WTC11 (cell line): ENCODE results near the gene MYRF. TPM values are rescaled to one million over a fixed set of nuclear protein-coding genes. Genes with fewer than 3 reads are reported as not detected.

ENCODE experiments used
- ATAC-seq: fragments of 200-7000 bp; cut with Tn5 transposase; 2 replicates; pipeline ENCODE4 v1.10.0; 2021; ENCODE audit warnings: mild to moderate bottlenecking, moderate library complexity
- CTCF ChIA-PET: fragments of 300-600 bp; sonication (Branson Sonifier 250); formaldehyde crosslinking; loops from one replicate; lab custom pipeline; 2021; ENCODE audit warnings: antibody characterized with exemption; lab: Charles Lee
- POLR2A ChIA-PET: fragments of 350-600 bp; sonication (Branson Sonifier 250); formaldehyde crosslinking; loops from one replicate; lab custom pipeline; 2021; ENCODE audit warnings: antibody characterized with exemption; lab: Charles Lee
- DNase-seq: peaks from one replicate; pipeline ENCODE4 v3.0.0; 2021; ENCODE audit warnings: low spot score
- H3K27ac Mint-ChIP-seq: 2 replicates; pipeline ENCODE4 v1.8.0; 2021; ENCODE audit warnings: mixed read lengths
- H3K27me3 Mint-ChIP-seq: 2 replicates; pipeline ENCODE4 v1.8.0; 2021; ENCODE audit warnings: low read depth, mild to moderate bottlenecking, moderate library complexity, mixed read lengths
- H3K36me3 Mint-ChIP-seq: 2 replicates; pipeline ENCODE4 v1.8.0; 2021; ENCODE audit warnings: mixed read lengths
- H3K4me1 Mint-ChIP-seq: 2 replicates; pipeline ENCODE4 v1.8.0; 2022; ENCODE audit warnings: mixed read lengths
- H3K4me3 Mint-ChIP-seq: 2 replicates; pipeline ENCODE4 v1.8.0; 2021; ENCODE audit warnings: mild to moderate bottlenecking, moderate library complexity, mixed read lengths
- H3K9me3 Mint-ChIP-seq: 2 replicates; pipeline ENCODE4 v1.8.0; 2021; ENCODE audit warnings: mixed read lengths
- ATF1 ChIP-seq: sonication (generic); formaldehyde crosslinking; IDR thresholded peaks from 2 replicates; pipeline ENCODE4 v1.8.1; 2023; ENCODE audit warnings: mild to moderate bottlenecking, moderate library complexity, missing genetic modification reagents
- EMX1 ChIP-seq: fragments of 250-450 bp; sonication (Bioruptor Pico); IDR thresholded peaks from 2 replicates; pipeline ENCODE4 v1.8.0; 2021; ENCODE audit warnings: mild to moderate bottlenecking
- JUN ChIP-seq: sonication (generic); formaldehyde crosslinking; IDR thresholded peaks from 2 replicates; pipeline ENCODE4 v1.8.0; 2023; ENCODE audit warnings: mild to moderate bottlenecking, missing genetic modification reagents
- MXD4 ChIP-seq: fragments of 250-450 bp; sonication (Bioruptor Pico); IDR thresholded peaks from 2 replicates; pipeline ENCODE4 v1.8.0; 2021; ENCODE audit warnings: mild to moderate bottlenecking, moderate library complexity, borderline replicate concordance
- total RNA-seq: library from RNA; stranded (reverse); gene quantifications from 3 replicates; pipeline ENCODE4 v1.2.3, GENCODE V29; 2021
- TF ChIP-seq, protein P1 (sequence below): sonication (generic); formaldehyde crosslinking; IDR thresholded peaks from 2 replicates; pipeline ENCODE4 v1.8.1; 2023; ENCODE audit warnings: mild to moderate bottlenecking, moderate library complexity, missing genetic modification reagents
- TF ChIP-seq, protein P2 (sequence below): sonication (generic); formaldehyde crosslinking; IDR thresholded peaks from 2 replicates; pipeline ENCODE4 v1.8.1; 2023; ENCODE audit warnings: mild to moderate bottlenecking, missing genetic modification reagents
- TF ChIP-seq, protein P3 (sequence below): fragments of 200-600 bp; IDR thresholded peaks from 2 replicates; pipeline ENCODE4 v1.8.0; 2022; ENCODE audit warnings: antibody characterized with exemption
- TF ChIP-seq, protein P4 (sequence below): sonication (generic); formaldehyde crosslinking; IDR thresholded peaks from 2 replicates; pipeline ENCODE4 v1.8.1; 2023; ENCODE audit warnings: mild to moderate bottlenecking, missing genetic modification reagents, borderline replicate concordance
- TF ChIP-seq, protein P5 (sequence below): sonication (generic); formaldehyde crosslinking; IDR thresholded peaks from 2 replicates; pipeline ENCODE4 v1.8.0; 2022; ENCODE audit warnings: mild to moderate bottlenecking, missing genetic modification reagents
- TF ChIP-seq, protein P6 (sequence below): sonication (generic); formaldehyde crosslinking; conservative IDR thresholded peaks from 2 replicates; pipeline ENCODE4 v1.8.1; 2023; ENCODE audit warnings: mild to moderate bottlenecking, low read depth, missing genetic modification reagents, moderate library complexity
- TF ChIP-seq, protein P7 (sequence below): sonication (generic); formaldehyde crosslinking; IDR thresholded peaks from 2 replicates; pipeline ENCODE4 v1.8.0; 2023; ENCODE audit warnings: missing genetic modification reagents
- TF ChIP-seq, protein P8 (sequence below): sonication (generic); formaldehyde crosslinking; IDR thresholded peaks from 2 replicates; pipeline ENCODE4 v1.8.0; 2022; ENCODE audit warnings: mild to moderate bottlenecking, missing genetic modification reagents
- TF ChIP-seq, protein P9 (sequence below): sonication (generic); formaldehyde crosslinking; IDR thresholded peaks from 2 replicates; pipeline ENCODE4 v1.8.0; 2023; ENCODE audit warnings: missing genetic modification reagents, mild to moderate bottlenecking, borderline replicate concordance

Gene MYRF
- total RNA-seq, 1 experiment from 2014 or later, result 5.9 TPM

DNA sequence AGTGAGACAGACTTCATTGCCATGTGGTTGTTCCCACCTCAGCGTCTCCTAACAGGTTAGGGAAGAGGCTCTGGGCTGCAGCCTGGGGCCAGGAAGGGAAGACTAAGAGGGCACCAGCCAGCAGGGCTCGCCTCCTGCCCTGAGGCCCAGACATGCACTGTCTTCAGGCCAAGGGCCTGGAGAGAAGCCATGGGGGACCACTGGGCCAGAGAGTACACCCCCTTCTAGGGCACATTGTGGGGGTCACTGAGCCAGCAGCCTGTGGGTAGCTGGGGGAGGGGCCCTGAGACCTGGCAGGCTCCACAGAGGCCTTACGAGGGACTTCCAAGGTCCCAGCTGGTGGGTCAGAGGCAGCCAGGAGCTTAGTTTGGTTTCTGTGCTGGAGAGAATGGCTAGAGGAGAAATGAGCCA is 25.0 kb upstream of the MYRF start (continued):
- TF ChIP-seq, protein P1, sequence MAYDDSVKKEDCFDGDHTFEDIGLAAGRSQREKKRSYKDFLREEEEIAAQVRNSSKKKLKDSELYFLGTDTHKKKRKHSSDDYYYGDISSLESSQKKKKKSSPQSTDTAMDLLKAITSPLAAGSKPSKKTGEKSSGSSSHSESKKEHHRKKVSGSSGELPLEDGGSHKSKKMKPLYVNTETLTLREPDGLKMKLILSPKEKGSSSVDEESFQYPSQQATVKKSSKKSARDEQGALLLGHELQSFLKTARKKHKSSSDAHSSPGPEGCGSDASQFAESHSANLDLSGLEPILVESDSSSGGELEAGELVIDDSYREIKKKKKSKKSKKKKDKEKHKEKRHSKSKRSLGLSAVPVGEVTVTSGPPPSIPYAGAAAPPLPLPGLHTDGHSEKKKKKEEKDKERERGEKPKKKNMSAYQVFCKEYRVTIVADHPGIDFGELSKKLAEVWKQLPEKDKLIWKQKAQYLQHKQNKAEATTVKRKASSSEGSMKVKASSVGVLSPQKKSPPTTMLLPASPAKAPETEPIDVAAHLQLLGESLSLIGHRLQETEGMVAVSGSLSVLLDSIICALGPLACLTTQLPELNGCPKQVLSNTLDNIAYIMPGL, result no peak
- TF ChIP-seq ATF1 (no peak), EMX1 (CRISPR knock-in tag) (no peak), MXD4 (no peak), JUN (no peak)
- TF ChIP-seq, protein P2, sequence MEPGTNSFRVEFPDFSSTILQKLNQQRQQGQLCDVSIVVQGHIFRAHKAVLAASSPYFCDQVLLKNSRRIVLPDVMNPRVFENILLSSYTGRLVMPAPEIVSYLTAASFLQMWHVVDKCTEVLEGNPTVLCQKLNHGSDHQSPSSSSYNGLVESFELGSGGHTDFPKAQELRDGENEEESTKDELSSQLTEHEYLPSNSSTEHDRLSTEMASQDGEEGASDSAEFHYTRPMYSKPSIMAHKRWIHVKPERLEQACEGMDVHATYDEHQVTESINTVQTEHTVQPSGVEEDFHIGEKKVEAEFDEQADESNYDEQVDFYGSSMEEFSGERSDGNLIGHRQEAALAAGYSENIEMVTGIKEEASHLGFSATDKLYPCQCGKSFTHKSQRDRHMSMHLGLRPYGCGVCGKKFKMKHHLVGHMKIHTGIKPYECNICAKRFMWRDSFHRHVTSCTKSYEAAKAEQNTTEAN (CRISPR knock-in tag), result no peak
- TF ChIP-seq, protein P3, sequence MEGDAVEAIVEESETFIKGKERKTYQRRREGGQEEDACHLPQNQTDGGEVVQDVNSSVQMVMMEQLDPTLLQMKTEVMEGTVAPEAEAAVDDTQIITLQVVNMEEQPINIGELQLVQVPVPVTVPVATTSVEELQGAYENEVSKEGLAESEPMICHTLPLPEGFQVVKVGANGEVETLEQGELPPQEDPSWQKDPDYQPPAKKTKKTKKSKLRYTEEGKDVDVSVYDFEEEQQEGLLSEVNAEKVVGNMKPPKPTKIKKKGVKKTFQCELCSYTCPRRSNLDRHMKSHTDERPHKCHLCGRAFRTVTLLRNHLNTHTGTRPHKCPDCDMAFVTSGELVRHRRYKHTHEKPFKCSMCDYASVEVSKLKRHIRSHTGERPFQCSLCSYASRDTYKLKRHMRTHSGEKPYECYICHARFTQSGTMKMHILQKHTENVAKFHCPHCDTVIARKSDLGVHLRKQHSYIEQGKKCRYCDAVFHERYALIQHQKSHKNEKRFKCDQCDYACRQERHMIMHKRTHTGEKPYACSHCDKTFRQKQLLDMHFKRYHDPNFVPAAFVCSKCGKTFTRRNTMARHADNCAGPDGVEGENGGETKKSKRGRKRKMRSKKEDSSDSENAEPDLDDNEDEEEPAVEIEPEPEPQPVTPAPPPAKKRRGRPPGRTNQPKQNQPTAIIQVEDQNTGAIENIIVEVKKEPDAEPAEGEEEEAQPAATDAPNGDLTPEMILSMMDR, result no peak
- TF ChIP-seq, protein P4, sequence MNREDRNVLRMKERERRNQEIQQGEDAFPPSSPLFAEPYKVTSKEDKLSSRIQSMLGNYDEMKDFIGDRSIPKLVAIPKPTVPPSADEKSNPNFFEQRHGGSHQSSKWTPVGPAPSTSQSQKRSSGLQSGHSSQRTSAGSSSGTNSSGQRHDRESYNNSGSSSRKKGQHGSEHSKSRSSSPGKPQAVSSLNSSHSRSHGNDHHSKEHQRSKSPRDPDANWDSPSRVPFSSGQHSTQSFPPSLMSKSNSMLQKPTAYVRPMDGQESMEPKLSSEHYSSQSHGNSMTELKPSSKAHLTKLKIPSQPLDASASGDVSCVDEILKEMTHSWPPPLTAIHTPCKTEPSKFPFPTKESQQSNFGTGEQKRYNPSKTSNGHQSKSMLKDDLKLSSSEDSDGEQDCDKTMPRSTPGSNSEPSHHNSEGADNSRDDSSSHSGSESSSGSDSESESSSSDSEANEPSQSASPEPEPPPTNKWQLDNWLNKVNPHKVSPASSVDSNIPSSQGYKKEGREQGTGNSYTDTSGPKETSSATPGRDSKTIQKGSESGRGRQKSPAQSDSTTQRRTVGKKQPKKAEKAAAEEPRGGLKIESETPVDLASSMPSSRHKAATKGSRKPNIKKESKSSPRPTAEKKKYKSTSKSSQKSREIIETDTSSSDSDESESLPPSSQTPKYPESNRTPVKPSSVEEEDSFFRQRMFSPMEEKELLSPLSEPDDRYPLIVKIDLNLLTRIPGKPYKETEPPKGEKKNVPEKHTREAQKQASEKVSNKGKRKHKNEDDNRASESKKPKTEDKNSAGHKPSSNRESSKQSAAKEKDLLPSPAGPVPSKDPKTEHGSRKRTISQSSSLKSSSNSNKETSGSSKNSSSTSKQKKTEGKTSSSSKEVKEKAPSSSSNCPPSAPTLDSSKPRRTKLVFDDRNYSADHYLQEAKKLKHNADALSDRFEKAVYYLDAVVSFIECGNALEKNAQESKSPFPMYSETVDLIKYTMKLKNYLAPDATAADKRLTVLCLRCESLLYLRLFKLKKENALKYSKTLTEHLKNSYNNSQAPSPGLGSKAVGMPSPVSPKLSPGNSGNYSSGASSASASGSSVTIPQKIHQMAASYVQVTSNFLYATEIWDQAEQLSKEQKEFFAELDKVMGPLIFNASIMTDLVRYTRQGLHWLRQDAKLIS (CRISPR knock-in tag), result no peak
- TF ChIP-seq, protein P5, sequence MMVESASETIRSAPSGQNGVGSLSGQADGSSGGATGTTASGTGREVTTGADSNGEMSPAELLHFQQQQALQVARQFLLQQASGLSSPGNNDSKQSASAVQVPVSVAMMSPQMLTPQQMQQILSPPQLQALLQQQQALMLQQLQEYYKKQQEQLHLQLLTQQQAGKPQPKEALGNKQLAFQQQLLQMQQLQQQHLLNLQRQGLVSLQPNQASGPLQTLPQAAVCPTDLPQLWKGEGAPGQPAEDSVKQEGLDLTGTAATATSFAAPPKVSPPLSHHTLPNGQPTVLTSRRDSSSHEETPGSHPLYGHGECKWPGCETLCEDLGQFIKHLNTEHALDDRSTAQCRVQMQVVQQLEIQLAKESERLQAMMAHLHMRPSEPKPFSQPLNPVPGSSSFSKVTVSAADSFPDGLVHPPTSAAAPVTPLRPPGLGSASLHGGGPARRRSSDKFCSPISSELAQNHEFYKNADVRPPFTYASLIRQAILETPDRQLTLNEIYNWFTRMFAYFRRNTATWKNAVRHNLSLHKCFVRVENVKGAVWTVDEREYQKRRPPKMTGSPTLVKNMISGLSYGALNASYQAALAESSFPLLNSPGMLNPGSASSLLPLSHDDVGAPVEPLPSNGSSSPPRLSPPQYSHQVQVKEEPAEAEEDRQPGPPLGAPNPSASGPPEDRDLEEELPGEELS (CRISPR knock-in tag), result no peak

DNA sequence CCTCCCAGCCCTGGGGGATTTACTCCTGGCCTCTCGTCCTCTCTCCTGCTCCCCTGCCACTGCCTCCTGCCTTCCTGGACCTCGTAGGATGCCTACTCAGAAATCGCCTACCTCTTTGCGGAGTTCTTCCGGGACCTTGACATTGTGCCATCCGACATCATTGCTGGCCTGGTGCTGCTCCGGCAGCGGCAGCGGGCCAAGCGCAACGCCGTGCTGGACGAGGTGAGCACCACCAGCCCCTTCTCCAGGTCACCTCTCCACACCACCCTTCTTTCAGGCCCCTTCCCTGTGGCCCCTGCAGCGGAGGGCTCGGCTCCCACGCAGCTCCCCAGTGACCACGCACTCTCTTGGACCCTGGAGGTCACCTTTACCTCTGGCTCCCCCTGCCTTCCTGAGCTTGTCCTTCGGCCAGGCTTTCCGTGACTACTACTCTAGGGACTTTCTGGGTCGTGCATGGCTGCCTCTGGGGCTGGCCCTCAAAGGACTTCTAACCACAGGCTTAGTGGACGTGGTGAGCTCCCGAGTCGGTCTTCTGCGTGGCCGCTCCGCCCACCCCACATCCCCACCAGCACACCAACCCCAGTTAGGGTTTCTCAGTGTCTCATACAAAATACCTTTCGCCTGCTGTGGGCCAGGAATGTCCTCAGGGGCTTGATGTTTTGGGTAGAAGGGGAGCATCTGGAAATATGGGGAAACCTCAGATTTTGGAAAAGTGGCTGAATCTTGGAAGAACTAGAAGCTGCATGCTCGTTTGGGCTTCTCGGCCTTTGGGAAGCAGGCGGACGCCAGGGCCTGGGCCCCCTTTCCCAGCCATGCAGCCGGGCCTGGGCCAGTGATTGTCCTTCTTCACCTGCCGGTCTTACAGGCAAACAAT is 24.1 kb upstream of the MYRF start:
- Mint-ChIP-seq H3K36me3 (no peaks in the 10 kb centered on the region), H3K27me3 (no peaks in the 10 kb centered on the region), H3K4me3 (no peak overlapping the region), H3K27ac (no peak overlapping the region), H3K9me3 (no peaks in the 10 kb centered on the region), H3K4me1 (peaks cover 2% of the 10 kb centered on the region; the same call in 1 of the 2 replicates)
- DNase-seq (no peak), ATAC-seq (no peak; the same call in 1 of the 2 replicates)
- ChIA-PET CTCF (interaction anchor here (0.6 to 1.7 kb wide), 16 partner anchors 9 to 211 kb away, joined by 3 to 12 read pairs (median 4); no protein-coding TSS in a partner anchor), POLR2A (no interaction called here)
- TF ChIP-seq, protein P6, sequence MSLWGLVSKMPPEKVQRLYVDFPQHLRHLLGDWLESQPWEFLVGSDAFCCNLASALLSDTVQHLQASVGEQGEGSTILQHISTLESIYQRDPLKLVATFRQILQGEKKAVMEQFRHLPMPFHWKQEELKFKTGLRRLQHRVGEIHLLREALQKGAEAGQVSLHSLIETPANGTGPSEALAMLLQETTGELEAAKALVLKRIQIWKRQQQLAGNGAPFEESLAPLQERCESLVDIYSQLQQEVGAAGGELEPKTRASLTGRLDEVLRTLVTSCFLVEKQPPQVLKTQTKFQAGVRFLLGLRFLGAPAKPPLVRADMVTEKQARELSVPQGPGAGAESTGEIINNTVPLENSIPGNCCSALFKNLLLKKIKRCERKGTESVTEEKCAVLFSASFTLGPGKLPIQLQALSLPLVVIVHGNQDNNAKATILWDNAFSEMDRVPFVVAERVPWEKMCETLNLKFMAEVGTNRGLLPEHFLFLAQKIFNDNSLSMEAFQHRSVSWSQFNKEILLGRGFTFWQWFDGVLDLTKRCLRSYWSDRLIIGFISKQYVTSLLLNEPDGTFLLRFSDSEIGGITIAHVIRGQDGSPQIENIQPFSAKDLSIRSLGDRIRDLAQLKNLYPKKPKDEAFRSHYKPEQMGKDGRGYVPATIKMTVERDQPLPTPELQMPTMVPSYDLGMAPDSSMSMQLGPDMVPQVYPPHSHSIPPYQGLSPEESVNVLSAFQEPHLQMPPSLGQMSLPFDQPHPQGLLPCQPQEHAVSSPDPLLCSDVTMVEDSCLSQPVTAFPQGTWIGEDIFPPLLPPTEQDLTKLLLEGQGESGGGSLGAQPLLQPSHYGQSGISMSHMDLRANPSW (CRISPR knock-in tag), result no peak
- TF ChIP-seq, protein P7, sequence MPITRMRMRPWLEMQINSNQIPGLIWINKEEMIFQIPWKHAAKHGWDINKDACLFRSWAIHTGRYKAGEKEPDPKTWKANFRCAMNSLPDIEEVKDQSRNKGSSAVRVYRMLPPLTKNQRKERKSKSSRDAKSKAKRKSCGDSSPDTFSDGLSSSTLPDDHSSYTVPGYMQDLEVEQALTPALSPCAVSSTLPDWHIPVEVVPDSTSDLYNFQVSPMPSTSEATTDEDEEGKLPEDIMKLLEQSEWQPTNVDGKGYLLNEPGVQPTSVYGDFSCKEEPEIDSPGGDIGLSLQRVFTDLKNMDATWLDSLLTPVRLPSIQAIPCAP (CRISPR knock-in tag), result no peak
- TF ChIP-seq, protein P8, sequence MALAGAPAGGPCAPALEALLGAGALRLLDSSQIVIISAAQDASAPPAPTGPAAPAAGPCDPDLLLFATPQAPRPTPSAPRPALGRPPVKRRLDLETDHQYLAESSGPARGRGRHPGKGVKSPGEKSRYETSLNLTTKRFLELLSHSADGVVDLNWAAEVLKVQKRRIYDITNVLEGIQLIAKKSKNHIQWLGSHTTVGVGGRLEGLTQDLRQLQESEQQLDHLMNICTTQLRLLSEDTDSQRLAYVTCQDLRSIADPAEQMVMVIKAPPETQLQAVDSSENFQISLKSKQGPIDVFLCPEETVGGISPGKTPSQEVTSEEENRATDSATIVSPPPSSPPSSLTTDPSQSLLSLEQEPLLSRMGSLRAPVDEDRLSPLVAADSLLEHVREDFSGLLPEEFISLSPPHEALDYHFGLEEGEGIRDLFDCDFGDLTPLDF (CRISPR knock-in tag), result no peak
- TF ChIP-seq, protein P9, sequence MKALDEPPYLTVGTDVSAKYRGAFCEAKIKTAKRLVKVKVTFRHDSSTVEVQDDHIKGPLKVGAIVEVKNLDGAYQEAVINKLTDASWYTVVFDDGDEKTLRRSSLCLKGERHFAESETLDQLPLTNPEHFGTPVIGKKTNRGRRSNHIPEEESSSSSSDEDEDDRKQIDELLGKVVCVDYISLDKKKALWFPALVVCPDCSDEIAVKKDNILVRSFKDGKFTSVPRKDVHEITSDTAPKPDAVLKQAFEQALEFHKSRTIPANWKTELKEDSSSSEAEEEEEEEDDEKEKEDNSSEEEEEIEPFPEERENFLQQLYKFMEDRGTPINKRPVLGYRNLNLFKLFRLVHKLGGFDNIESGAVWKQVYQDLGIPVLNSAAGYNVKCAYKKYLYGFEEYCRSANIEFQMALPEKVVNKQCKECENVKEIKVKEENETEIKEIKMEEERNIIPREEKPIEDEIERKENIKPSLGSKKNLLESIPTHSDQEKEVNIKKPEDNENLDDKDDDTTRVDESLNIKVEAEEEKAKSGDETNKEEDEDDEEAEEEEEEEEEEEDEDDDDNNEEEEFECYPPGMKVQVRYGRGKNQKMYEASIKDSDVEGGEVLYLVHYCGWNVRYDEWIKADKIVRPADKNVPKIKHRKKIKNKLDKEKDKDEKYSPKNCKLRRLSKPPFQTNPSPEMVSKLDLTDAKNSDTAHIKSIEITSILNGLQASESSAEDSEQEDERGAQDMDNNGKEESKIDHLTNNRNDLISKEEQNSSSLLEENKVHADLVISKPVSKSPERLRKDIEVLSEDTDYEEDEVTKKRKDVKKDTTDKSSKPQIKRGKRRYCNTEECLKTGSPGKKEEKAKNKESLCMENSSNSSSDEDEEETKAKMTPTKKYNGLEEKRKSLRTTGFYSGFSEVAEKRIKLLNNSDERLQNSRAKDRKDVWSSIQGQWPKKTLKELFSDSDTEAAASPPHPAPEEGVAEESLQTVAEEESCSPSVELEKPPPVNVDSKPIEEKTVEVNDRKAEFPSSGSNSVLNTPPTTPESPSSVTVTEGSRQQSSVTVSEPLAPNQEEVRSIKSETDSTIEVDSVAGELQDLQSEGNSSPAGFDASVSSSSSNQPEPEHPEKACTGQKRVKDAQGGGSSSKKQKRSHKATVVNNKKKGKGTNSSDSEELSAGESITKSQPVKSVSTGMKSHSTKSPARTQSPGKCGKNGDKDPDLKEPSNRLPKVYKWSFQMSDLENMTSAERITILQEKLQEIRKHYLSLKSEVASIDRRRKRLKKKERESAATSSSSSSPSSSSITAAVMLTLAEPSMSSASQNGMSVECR (CRISPR knock-in tag), result no peak
